ENCODE data around the gene MAGEA8.
"Not testable (repeated sequence)": the region's sequence is repeated elsewhere in the genome, so short reads cannot be mapped to it uniquely, and the experiment has no call there.

Gene MAGEA8

DNA sequence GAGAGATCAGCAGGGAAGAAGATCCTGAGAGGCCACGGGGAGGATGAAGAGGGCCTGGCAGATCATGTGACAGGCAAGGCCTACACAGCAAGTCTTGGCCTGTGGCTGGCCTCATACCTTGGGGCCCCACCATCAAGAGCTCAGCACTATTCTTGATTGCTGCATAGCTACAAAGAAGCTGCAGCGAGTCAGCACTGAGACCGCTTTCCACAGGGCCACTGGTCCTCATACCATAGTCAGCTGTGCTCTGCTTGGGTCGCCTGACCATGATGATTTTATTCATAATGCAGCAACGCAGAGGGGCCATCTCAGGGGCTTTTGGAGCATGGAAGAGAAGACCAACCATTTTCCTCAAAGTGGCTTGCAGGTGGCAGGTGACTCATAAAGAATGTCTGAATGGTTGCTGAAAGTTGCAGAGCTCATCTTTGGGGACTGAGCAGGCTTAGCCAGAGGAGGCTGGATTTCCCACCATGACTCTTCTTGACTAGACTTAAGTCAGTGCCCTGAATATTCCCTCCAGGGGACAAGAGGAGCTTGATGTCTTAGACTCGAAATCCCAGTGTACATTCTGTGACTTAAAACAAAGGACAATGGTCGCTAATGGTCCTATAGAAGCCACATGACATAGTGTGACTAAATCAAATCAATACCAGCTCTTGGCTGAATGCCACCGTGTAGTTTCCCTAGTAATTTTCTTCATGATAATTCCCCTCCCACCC is 46.4 kb downstream of the MAGEA8 start:
- not testable (repeated sequence) for H3K4me2 ChIP-seq (ENCODE audit: low read length); H3K9ac ChIP-seq (ENCODE audit: low read length); H3K4me3 ChIP-seq (ENCODE audit: low read depth, low read length, poor library complexity, severe bottlenecking); H3K9me2 ChIP-seq (ENCODE audit: low read depth, low read length); H3K79me2 ChIP-seq (ENCODE audit: insufficient read depth, low read length); H3K4me1 ChIP-seq (ENCODE audit: insufficient read depth, low read length, severe bottlenecking); H3K36me3 ChIP-seq (ENCODE audit: insufficient read depth, low read length); H3K27me3 ChIP-seq (ENCODE audit: insufficient read depth, low read length); H3K27ac ChIP-seq (ENCODE audit: low read depth, low read length, poor library complexity, severe bottlenecking); H3K9me3 ChIP-seq (ENCODE audit: low read length); H2AFZ ChIP-seq (ENCODE audit: low read length); H4K20me1 ChIP-seq (ENCODE audit: insufficient read depth, low read length); H3F3A ChIP-seq (ENCODE audit: insufficient read depth, low read length)

GRCh38 chrX:149927964-149928258 is 46.9 kb downstream of the MAGEA8 start:
- H3K27ac ChIP-seq (ENCODE audit: low read depth, low read length, poor library complexity, severe bottlenecking); H3K36me3 ChIP-seq (ENCODE audit: insufficient read depth, low read length); H3K4me1 ChIP-seq (ENCODE audit: insufficient read depth, low read length, severe bottlenecking); H3K4me2 ChIP-seq (ENCODE audit: low read length); H3K9ac ChIP-seq (ENCODE audit: low read length); H3K4me3 ChIP-seq (ENCODE audit: low read depth, low read length, poor library complexity, severe bottlenecking); H3K9me2 ChIP-seq (ENCODE audit: low read depth, low read length); H2AFZ ChIP-seq (ENCODE audit: low read length); H3K9me3 ChIP-seq (ENCODE audit: low read length); H3K27me3 ChIP-seq (ENCODE audit: insufficient read depth, low read length); H4K20me1 ChIP-seq (ENCODE audit: insufficient read depth, low read length); H3F3A ChIP-seq (ENCODE audit: insufficient read depth, low read length); H3K79me2 ChIP-seq (ENCODE audit: insufficient read depth, low read length): not testable (repeated sequence)

DNA sequence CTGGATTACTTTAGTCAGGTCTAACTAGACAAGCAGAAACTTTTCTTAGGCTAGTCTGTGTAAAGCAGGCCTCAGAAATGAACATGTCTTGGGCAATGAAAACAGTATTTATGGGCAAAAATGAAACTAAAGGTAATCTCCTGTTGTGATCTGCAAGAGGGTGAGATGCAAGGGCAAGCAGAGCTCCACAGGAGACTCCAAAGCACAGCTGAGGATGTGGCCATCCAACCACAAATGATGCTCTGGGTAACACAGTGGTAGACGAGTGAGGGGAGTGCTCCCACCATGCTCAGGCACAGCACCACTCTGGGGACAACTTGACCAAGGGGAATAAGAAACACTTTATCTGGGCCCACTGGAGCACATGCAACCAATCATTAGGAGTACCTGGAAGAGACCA is 47.7 kb downstream of the MAGEA8 start:
- H3K27ac ChIP-seq (ENCODE audit: low read depth, low read length, poor library complexity, severe bottlenecking); H3K27me3 ChIP-seq (ENCODE audit: insufficient read depth, low read length); H3K9me2 ChIP-seq (ENCODE audit: low read depth, low read length); H3K79me2 ChIP-seq (ENCODE audit: insufficient read depth, low read length); H3F3A ChIP-seq (ENCODE audit: insufficient read depth, low read length); H3K9me3 ChIP-seq (ENCODE audit: low read length); H3K4me3 ChIP-seq (ENCODE audit: low read depth, low read length, poor library complexity, severe bottlenecking); H3K36me3 ChIP-seq (ENCODE audit: insufficient read depth, low read length); H3K9ac ChIP-seq (ENCODE audit: low read length); H3K4me1 ChIP-seq (ENCODE audit: insufficient read depth, low read length, severe bottlenecking); H2AFZ ChIP-seq (ENCODE audit: low read length); H4K20me1 ChIP-seq (ENCODE audit: insufficient read depth, low read length); H3K4me2 ChIP-seq (ENCODE audit: low read length): not testable (repeated sequence)

DNA sequence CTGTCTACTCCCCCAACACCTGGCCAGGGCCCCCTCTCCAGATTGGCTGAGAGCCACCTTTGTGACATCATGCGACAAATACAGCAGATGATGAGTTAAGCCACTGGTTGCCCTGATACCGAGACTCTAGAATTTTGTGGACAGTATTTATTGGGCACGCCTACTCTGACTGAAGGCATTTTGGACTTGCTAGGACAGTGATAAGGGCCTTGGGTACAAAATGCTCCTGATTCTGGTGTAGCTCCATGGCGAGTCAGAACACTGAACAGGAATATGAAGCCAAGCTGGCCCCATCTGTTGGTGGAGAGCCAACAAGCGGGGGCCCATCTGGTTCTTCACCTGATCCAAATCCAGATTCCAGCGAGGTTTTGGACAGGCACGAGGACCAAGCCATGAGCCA is 48.4 kb downstream of the MAGEA8 start, which contains the start of gene HSFX4:
TSS of gene HSFX4 (plus strand) at position 174 of the 400 bp plus-strand sequence. CDS start at position 246, 72 bp downstream.
- not testable (repeated sequence) for H3K79me2 ChIP-seq (ENCODE audit: insufficient read depth, low read length); H4K20me1 ChIP-seq (ENCODE audit: insufficient read depth, low read length); H2AFZ ChIP-seq (ENCODE audit: low read length); H3K4me2 ChIP-seq (ENCODE audit: low read length); H3K27me3 ChIP-seq (ENCODE audit: insufficient read depth, low read length); H3K9me3 ChIP-seq (ENCODE audit: low read length); H3F3A ChIP-seq (ENCODE audit: insufficient read depth, low read length); H3K9ac ChIP-seq (ENCODE audit: low read length); H3K36me3 ChIP-seq (ENCODE audit: insufficient read depth, low read length); H3K4me1 ChIP-seq (ENCODE audit: insufficient read depth, low read length, severe bottlenecking); H3K4me3 ChIP-seq (ENCODE audit: low read depth, low read length, poor library complexity, severe bottlenecking); H3K9me2 ChIP-seq (ENCODE audit: low read depth, low read length); H3K27ac ChIP-seq (ENCODE audit: low read depth, low read length, poor library complexity, severe bottlenecking)

DNA sequence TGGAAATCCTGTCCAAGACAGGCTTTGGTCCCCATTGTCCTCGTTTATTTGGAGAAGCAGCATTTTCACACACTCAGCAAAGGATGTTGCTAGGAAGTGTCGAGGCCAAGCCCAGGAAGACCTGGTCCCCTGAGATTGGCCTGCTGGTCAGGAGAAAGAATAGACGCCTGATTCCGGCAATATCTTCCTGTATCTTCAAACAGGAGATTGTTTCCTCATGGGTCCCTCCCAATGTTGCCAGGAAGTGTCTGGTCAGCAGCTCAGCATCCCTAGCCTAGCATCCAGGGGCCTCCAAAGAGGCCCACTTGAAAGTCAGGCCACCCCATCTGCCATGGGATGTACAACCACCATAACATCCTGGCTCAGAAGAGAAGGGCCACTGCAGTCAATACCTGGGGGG is 50.4 kb downstream of the MAGEA8 start:
- not testable (repeated sequence) for H3K9me3 ChIP-seq (ENCODE audit: low read length); H3K27ac ChIP-seq (ENCODE audit: low read depth, low read length, poor library complexity, severe bottlenecking); H3K9ac ChIP-seq (ENCODE audit: low read length); H3K4me2 ChIP-seq (ENCODE audit: low read length); H3K36me3 ChIP-seq (ENCODE audit: insufficient read depth, low read length); H3F3A ChIP-seq (ENCODE audit: insufficient read depth, low read length); H3K27me3 ChIP-seq (ENCODE audit: insufficient read depth, low read length); H3K9me2 ChIP-seq (ENCODE audit: low read depth, low read length); H3K79me2 ChIP-seq (ENCODE audit: insufficient read depth, low read length); H3K4me3 ChIP-seq (ENCODE audit: low read depth, low read length, poor library complexity, severe bottlenecking); H3K4me1 ChIP-seq (ENCODE audit: insufficient read depth, low read length, severe bottlenecking); H4K20me1 ChIP-seq (ENCODE audit: insufficient read depth, low read length); H2AFZ ChIP-seq (ENCODE audit: low read length)

GRCh38 chrX:149932150-149932549 is 51.2 kb downstream of the MAGEA8 start:
- not testable (repeated sequence) for H4K20me1 ChIP-seq (ENCODE audit: insufficient read depth, low read length); H3K9ac ChIP-seq (ENCODE audit: low read length); H3K4me1 ChIP-seq (ENCODE audit: insufficient read depth, low read length, severe bottlenecking); H3K4me2 ChIP-seq (ENCODE audit: low read length); H3K79me2 ChIP-seq (ENCODE audit: insufficient read depth, low read length); H3K9me3 ChIP-seq (ENCODE audit: low read length); H3K27me3 ChIP-seq (ENCODE audit: insufficient read depth, low read length); H3F3A ChIP-seq (ENCODE audit: insufficient read depth, low read length); H3K27ac ChIP-seq (ENCODE audit: low read depth, low read length, poor library complexity, severe bottlenecking); H2AFZ ChIP-seq (ENCODE audit: low read length); H3K9me2 ChIP-seq (ENCODE audit: low read depth, low read length); H3K36me3 ChIP-seq (ENCODE audit: insufficient read depth, low read length); H3K4me3 ChIP-seq (ENCODE audit: low read depth, low read length, poor library complexity, severe bottlenecking)

- H3F3A ChIP-seq (ENCODE audit: insufficient read depth, low read length); H3K4me2 ChIP-seq (ENCODE audit: low read length); H3K36me3 ChIP-seq (ENCODE audit: insufficient read depth, low read length); H3K4me3 ChIP-seq (ENCODE audit: low read depth, low read length, poor library complexity, severe bottlenecking); H4K20me1 ChIP-seq (ENCODE audit: insufficient read depth, low read length); H3K9me2 ChIP-seq (ENCODE audit: low read depth, low read length); H3K27me3 ChIP-seq (ENCODE audit: insufficient read depth, low read length); H3K27ac ChIP-seq (ENCODE audit: low read depth, low read length, poor library complexity, severe bottlenecking); H3K9me3 ChIP-seq (ENCODE audit: low read length); H3K79me2 ChIP-seq (ENCODE audit: insufficient read depth, low read length); H3K9ac ChIP-seq (ENCODE audit: low read length); H2AFZ ChIP-seq (ENCODE audit: low read length); H3K4me1 ChIP-seq (ENCODE audit: insufficient read depth, low read length, severe bottlenecking): not testable (repeated sequence)
These were observed 52.0 kb downstream of the MAGEA8 start for GRCh38 chrX:149932970-149933369.

DNA sequence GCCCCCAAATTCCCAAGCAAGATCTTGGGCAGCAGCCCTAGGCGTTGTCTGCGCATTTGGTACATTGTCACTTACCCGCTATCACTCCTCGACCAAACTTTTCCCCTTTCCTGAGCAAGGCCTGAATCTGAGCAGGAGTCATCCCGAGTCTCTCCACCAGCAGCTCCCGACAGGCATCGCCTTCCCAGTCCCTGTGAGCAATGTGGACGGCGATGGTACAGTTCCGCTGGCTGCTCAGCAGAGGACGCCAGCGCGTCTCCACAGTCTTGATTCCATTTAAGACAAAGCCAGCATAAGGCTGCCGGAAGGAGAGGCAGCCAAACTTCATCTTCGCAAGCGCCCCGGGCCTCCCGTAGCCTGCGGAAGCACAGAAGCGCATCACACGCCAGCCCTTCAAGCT is 52.6 kb downstream of the MAGEA8 start:
- H3K79me2 ChIP-seq (ENCODE audit: insufficient read depth, low read length); H3F3A ChIP-seq (ENCODE audit: insufficient read depth, low read length); H3K4me1 ChIP-seq (ENCODE audit: insufficient read depth, low read length, severe bottlenecking); H3K27me3 ChIP-seq (ENCODE audit: insufficient read depth, low read length); H3K36me3 ChIP-seq (ENCODE audit: insufficient read depth, low read length); H3K9me2 ChIP-seq (ENCODE audit: low read depth, low read length); H3K4me3 ChIP-seq (ENCODE audit: low read depth, low read length, poor library complexity, severe bottlenecking); H4K20me1 ChIP-seq (ENCODE audit: insufficient read depth, low read length); H2AFZ ChIP-seq (ENCODE audit: low read length); H3K9me3 ChIP-seq (ENCODE audit: low read length); H3K4me2 ChIP-seq (ENCODE audit: low read length); H3K9ac ChIP-seq (ENCODE audit: low read length); H3K27ac ChIP-seq (ENCODE audit: low read depth, low read length, poor library complexity, severe bottlenecking): not testable (repeated sequence)

Measured in OCI-LY1 (cell line).